GM12891 (cell line): ENCODE results near the gene ZNF672.

Experiments
- POLR2A ChIP-seq: IDR thresholded peaks from 2 replicates; pipeline ENCODE4 v1.6.1; 2011; ENCODE audit warnings: low read depth, low read length, control low read depth
- POLR2AphosphoS5 ChIP-seq: IDR thresholded peaks from 2 replicates; pipeline ENCODE4 v1.6.1; 2011; ENCODE audit warnings: low read depth, low read length, control low read depth
- POU2F2 ChIP-seq: IDR thresholded peaks from 2 replicates; pipeline ENCODE4 v1.6.1; 2011; ENCODE audit warnings: low read depth, mild to moderate bottlenecking, control low read depth, low read length, moderate library complexity
- SPI1 ChIP-seq: IDR thresholded peaks from 2 replicates; pipeline ENCODE4 v1.6.1; 2011; ENCODE audit warnings: low read depth, low read length, control low read depth
- TAF1 ChIP-seq: IDR thresholded peaks from 2 replicates; pipeline ENCODE4 v1.6.1; 2011; ENCODE audit warnings: low read depth, low read length, control low read depth

GRCh38 chr1:248850536-248851251, 12.7 kb downstream of the ZNF672 start:
- TF ChIP-seq POU2F2 = no peak
- TF ChIP-seq POLR2A = no peak
- TF ChIP-seq POLR2AphosphoS5 = no peak
- no peak for TF ChIP-seq TAF1
- TF ChIP-seq SPI1 = no peak
